Gastroesophageal sphincter (tissue), 4 donors: ENCODE data around the gene TNFRSF14. TPM values are rescaled to one million over a fixed set of nuclear protein-coding genes. Genes with fewer than 3 reads are reported as not detected.

Experiments used
- ATAC-seq: fragments of 150-250 bp; one replicate; pipeline ENCODE4 v1.9.1; 2016; ENCODE audit warnings: mild to moderate bottlenecking, moderate library complexity
- H3K27ac ChIP-seq, 4 donors: fragments of 200-600 bp; sonication (generic) in 3 of 4; 1 replicate in 3 of 4; 2 replicates in 1 of 4; pipeline ENCODE4 v1.5.1; 2016 to 2019
- H3K27me3 ChIP-seq: fragments of 200-600 bp; sonication (generic); one replicate; pipeline ENCODE4 v1.5.1; 2019
- H3K36me3 ChIP-seq, 2 donors: fragments of 200-600 bp; sonication (generic); one replicate each; pipeline ENCODE4 v1.5.1; 2019; ENCODE audit warnings: control low read depth in 1 of 2
- H3K4me1 ChIP-seq, 3 donors: fragments of 200-600 bp; sonication (generic); 1 replicate in 2 of 3; 2 replicates in 1 of 3; pipeline ENCODE4 v1.5.1; 2016 to 2019; ENCODE audit warnings: control low read depth in 2 of 3
- H3K4me3 ChIP-seq, 2 donors: fragments of 200-600 bp; sonication (generic); one replicate each; pipeline ENCODE4 v1.5.1; 2019; ENCODE audit warnings: mild to moderate bottlenecking in 1 of 2, moderate library complexity in 1 of 2
- H3K9me3 ChIP-seq, 3 donors: fragments of 200-600 bp; sonication (generic); one replicate each; pipeline ENCODE4 v1.5.1; 2017 to 2019; ENCODE audit warnings: control low read depth in 2 of 3
- CTCF ChIP-seq, 4 experiments: fragments of 200-600 bp in 2 of 4; fragments of 450-650 bp in 2 of 4; sonication (generic) in 1 of 4; IDR thresholded peaks; one replicate each; pipeline ENCODE4 v1.5.1; 2017 to 2019; ENCODE audit warnings: antibody characterized with exemption in 4 of 4, mild to moderate bottlenecking in 2 of 4, moderate library complexity in 2 of 4
- EP300 ChIP-seq: sonication (generic); formaldehyde crosslinking; IDR thresholded peaks from one replicate; pipeline ENCODE4 v1.6.1; 2017; ENCODE audit warnings: antibody characterized with exemption, mild to moderate bottlenecking
- POLR2A ChIP-seq, 2 donors: fragments of 450-650 bp; IDR thresholded peaks; one replicate each; pipeline ENCODE4 v1.6.1; 2017; ENCODE audit warnings: antibody characterized with exemption in 2 of 2, mild to moderate bottlenecking in 2 of 2, moderate library complexity in 1 of 2
- POLR2AphosphoS5 ChIP-seq: sonication (generic); formaldehyde crosslinking; IDR thresholded peaks from one replicate; pipeline ENCODE4 v1.6.1; 2017; ENCODE audit warnings: antibody characterized with exemption
- WGBS, 2 donors: methylation state at CpG; one replicate each; pipeline ENCODE4 v1.1.5; 2018; ENCODE audit warnings: low coverage in 1 of 2; 5-methylcytosine and 5-hydroxymethylcytosine counted together
- total RNA-seq, 4 donors: library from RNA; depleted of rRNA; stranded (reverse); fragments of >200 nt; gene quantifications; one replicate each; pipeline ENCODE4 v1.1.0, GENCODE V29; 2016

The TNFRSF14 gene
- total RNA-seq, 4 donors from 2014 or later = 23.0 to 81.6 (median 36.9) TPM

- Histone ChIP-seq H3K27me3 (peaks cover 46% of the 10 kb centered on the region), H3K4me1 (peaks cover 0 to 17% (median 0%) of the 10 kb centered on the region in 3 donors), H3K36me3 (no peaks in the 10 kb centered on the region), H3K9me3 (peaks cover 0 to 40% (median 2%) of the 10 kb centered on the region in 3 donors), H3K27ac (no peak overlapping the region), H3K4me3 (no peak overlapping the region)
- no peak for TF ChIP-seq POLR2AphosphoS5
- no peak for TF ChIP-seq POLR2A (IDR thresholded peaks at IDR 0.05)
- TF ChIP-seq CTCF (IDR thresholded peaks at IDR 0.05) = no peak
- no peak for TF ChIP-seq EP300
- ATAC-seq = no peak
- WGBS, 2 donors = 40 to 60% methylated on average over 1 of the region's 28 CpGs
These were observed 40.6 kb downstream of the TNFRSF14 start for GRCh38 chr1:2596530-2597333.

- TF ChIP-seq POLR2A (IDR thresholded peaks at IDR 0.05) (no peak), CTCF (IDR thresholded peaks at IDR 0.05) (no peak), EP300 (no peak), POLR2AphosphoS5 (no peak)
- ATAC-seq = no peak
- Histone ChIP-seq H3K4me1 (peaks cover 0 to 17% (median 0%) of the 10 kb centered on the region in 3 donors), H3K4me3 (no peak overlapping the region), H3K27ac (no peak overlapping the region), H3K9me3 (peaks cover 0 to 47% (median 2%) of the 10 kb centered on the region in 3 donors), H3K36me3 (no peaks in the 10 kb centered on the region), H3K27me3 (peaks cover 52% of the 10 kb centered on the region)
- 61 to 81% methylated on average over 8 to 24 of the region's 34 CpGs for WGBS, 2 donors
These were observed 41.5 kb downstream of the TNFRSF14 start for GRCh38 chr1:2597441-2598328.

GRCh38 chr1:2598329-2598931 lies 42.3 kb downstream of the TNFRSF14 start:
- no peak for TF ChIP-seq POLR2AphosphoS5
- TF ChIP-seq POLR2A (IDR thresholded peaks at IDR 0.05) = no peak
- TF ChIP-seq EP300 = no peak
- no peak for TF ChIP-seq CTCF (IDR thresholded peaks at IDR 0.05)
- Histone ChIP-seq H3K27ac (no peak overlapping the region), H3K36me3 (no peaks in the 10 kb centered on the region), H3K4me1 (peaks cover 0 to 9% (median 0%) of the 10 kb centered on the region in 3 donors), H3K27me3 (peaks cover 52% of the 10 kb centered on the region), H3K4me3 (no peak overlapping the region), H3K9me3 (peaks cover 0 to 47% (median 2%) of the 10 kb centered on the region in 3 donors)
- ATAC-seq = no peak
- WGBS, 2 donors = 75% methylated on average over 2 of the region's 3 CpGs; no CpG with 5 or more reads in 1 of the 2 donors

GRCh38 chr1:2601721-2602303 lies 45.6 kb downstream of the TNFRSF14 start:
- H3K27ac ChIP-seq = no peak overlapping the region
- no peak for TF ChIP-seq POLR2AphosphoS5
- TF ChIP-seq CTCF (IDR thresholded peaks at IDR 0.05) = no peak
- no peak for TF ChIP-seq EP300
- no peak for TF ChIP-seq POLR2A (IDR thresholded peaks at IDR 0.05)
- WGBS, 2 donors = 89% methylated on average over 10 of the region's 18 CpGs; no CpG with 5 or more reads in 1 of the 2 donors
- peaks cover 52% of the 10 kb centered on the region for H3K27me3 ChIP-seq
- no peak overlapping the region for H3K4me3 ChIP-seq
- no peaks in the 10 kb centered on the region for H3K4me1 ChIP-seq
- H3K9me3 ChIP-seq = peaks cover 0 to 47% (median 2%) of the 10 kb centered on the region in 3 donors
- H3K36me3 ChIP-seq = no peaks in the 10 kb centered on the region
- no peak for ATAC-seq
